Suprapubic skin (tissue), 4 donors: Measurements from ENCODE around the gene ASCC2.

Source experiments
- CTCF ChIP-seq, 2 donors: fragments of 200-600 bp in 1 of 2; fragments of 450-650 bp in 1 of 2; sonication (generic) in 1 of 2; IDR thresholded peaks; one replicate each; pipeline ENCODE4 v1.5.1; 2016 to 2019; ENCODE audit warnings: antibody characterized with exemption in 2 of 2, mild to moderate bottlenecking in 1 of 2, moderate library complexity in 1 of 2
- EP300 ChIP-seq: sonication (generic); formaldehyde crosslinking; IDR thresholded peaks from one replicate; pipeline ENCODE4 v1.6.1; 2017; ENCODE audit warnings: antibody characterized with exemption
- POLR2A ChIP-seq, 2 donors: fragments of 450-650 bp; IDR thresholded peaks; one replicate each; pipeline ENCODE4 v1.6.1; 2017; ENCODE audit warnings: antibody characterized with exemption in 2 of 2, mild to moderate bottlenecking in 2 of 2, moderate library complexity in 2 of 2
- POLR2AphosphoS5 ChIP-seq, 3 donors: sonication (generic); formaldehyde crosslinking; IDR thresholded peaks; one replicate each; pipeline ENCODE4 v1.6.1; 2017; ENCODE audit warnings: antibody characterized with exemption in 3 of 3

- TF ChIP-seq CTCF (IDR thresholded peaks at IDR 0.05), result no peak
- TF ChIP-seq EP300, result no peak
- TF ChIP-seq POLR2AphosphoS5 (IDR thresholded peaks at IDR 0.05), result no peak
- no peak for TF ChIP-seq POLR2A (IDR thresholded peaks at IDR 0.05)
These were observed 36.9 kb downstream of the ASCC2 start for GRCh38 chr22:29801153-29801552.
